Smooth muscle cell (in vitro differentiated cells): Measurements from ENCODE around the gene IL16. TPM values are rescaled to one million over a fixed set of nuclear protein-coding genes. Genes with fewer than 3 reads are reported as not detected.

ENCODE experiments used
- DNase-seq: peaks from one replicate; lab custom pipeline; 2025; ENCODE audit not compliant: unreplicated experiment; lab: John Stamatoyannopoulos, UW
- H2AFZ ChIP-seq: fragments of 200-600 bp; sonication (generic); 2 replicates; pipeline ENCODE4 v1.6.0; 2016; ENCODE audit warnings: antibody characterized with exemption, low read depth, mild to moderate bottlenecking
- H3F3A ChIP-seq: fragments of 200-600 bp; sonication (generic); 2 replicates; pipeline ENCODE4 v1.6.0; 2017; ENCODE audit warnings: antibody characterized with exemption, low read depth
- H3K27ac ChIP-seq: fragments of 200-600 bp; sonication (generic); 2 replicates; pipeline ENCODE4 v1.5.1; 2016; ENCODE audit warnings: low read depth, mild to moderate bottlenecking
- H3K27me3 ChIP-seq: fragments of 200-600 bp; sonication (generic); 2 replicates; pipeline ENCODE4 v1.6.1; 2016; ENCODE audit warnings: low read depth, mild to moderate bottlenecking
- H3K36me3 ChIP-seq: fragments of 200-600 bp; sonication (generic); 2 replicates; pipeline ENCODE4 v1.5.1; 2016; ENCODE audit warnings: low read depth
- H3K4me1 ChIP-seq: fragments of 200-600 bp; sonication (generic); 2 replicates; pipeline ENCODE4 v1.5.1; 2016; ENCODE audit warnings: low read depth
- H3K4me2 ChIP-seq: fragments of 200-600 bp; sonication (generic); 2 replicates; pipeline ENCODE4 v1.6.0; 2016; ENCODE audit warnings: mild to moderate bottlenecking
- H3K4me3 ChIP-seq: fragments of 200-600 bp; sonication (generic); 2 replicates; pipeline ENCODE4 v1.5.1; 2016; ENCODE audit warnings: mild to moderate bottlenecking
- H3K79me2 ChIP-seq: fragments of 200-600 bp; sonication (generic); 2 replicates; pipeline ENCODE4 v1.6.0; 2016; ENCODE audit warnings: low read depth, mild to moderate bottlenecking
- H3K9ac ChIP-seq: fragments of 200-600 bp; sonication (generic); 2 replicates; pipeline ENCODE4 v1.6.0; 2016; ENCODE audit warnings: low read depth
- H3K9me3 ChIP-seq: fragments of 200-600 bp; sonication (generic); replicated peaks from 2 replicates; pipeline ENCODE4 v1.5.1; 2016; ENCODE audit warnings: low read depth
- H4K20me1 ChIP-seq: fragments of 200-600 bp; sonication (generic); 2 replicates; pipeline ENCODE4 v1.6.0; 2016; ENCODE audit warnings: low read depth
- WGBS: methylation state at CpG from one replicate; pipeline ENCODE4 v1.1.7; 2016; ENCODE audit warnings: low lambda C conversion rate; 5-methylcytosine and 5-hydroxymethylcytosine counted together
- polyA plus RNA-seq: library from polyadenylated mRNA; unstranded; fragments of >200 nt; fragmentation: Nextera tagmentation; extraction: Ambion mirVana; gene quantifications from 2 replicates; pipeline ENCODE4 v1.2.1, GENCODE V29; 2016
- total RNA-seq: library from RNA; depleted of rRNA; stranded (reverse); fragments of >200 nt; gene quantifications from 2 replicates; pipeline ENCODE4 v1.2.3, GENCODE V29; 2014
- TF ChIP-seq, protein P1 (sequence below): fragments of 200-600 bp; sonication (generic); IDR thresholded peaks from 2 replicates; pipeline ENCODE4 v1.5.1; 2017; ENCODE audit warnings: borderline replicate concordance, mild to moderate bottlenecking, antibody characterized with exemption; ENCODE audit not compliant: insufficient read depth, poor library complexity, severe bottlenecking

The IL16 gene
- total and polyA plus RNA-seq, 2 experiments from 2014 or later, result 1.3 to 1.4 TPM

DNA sequence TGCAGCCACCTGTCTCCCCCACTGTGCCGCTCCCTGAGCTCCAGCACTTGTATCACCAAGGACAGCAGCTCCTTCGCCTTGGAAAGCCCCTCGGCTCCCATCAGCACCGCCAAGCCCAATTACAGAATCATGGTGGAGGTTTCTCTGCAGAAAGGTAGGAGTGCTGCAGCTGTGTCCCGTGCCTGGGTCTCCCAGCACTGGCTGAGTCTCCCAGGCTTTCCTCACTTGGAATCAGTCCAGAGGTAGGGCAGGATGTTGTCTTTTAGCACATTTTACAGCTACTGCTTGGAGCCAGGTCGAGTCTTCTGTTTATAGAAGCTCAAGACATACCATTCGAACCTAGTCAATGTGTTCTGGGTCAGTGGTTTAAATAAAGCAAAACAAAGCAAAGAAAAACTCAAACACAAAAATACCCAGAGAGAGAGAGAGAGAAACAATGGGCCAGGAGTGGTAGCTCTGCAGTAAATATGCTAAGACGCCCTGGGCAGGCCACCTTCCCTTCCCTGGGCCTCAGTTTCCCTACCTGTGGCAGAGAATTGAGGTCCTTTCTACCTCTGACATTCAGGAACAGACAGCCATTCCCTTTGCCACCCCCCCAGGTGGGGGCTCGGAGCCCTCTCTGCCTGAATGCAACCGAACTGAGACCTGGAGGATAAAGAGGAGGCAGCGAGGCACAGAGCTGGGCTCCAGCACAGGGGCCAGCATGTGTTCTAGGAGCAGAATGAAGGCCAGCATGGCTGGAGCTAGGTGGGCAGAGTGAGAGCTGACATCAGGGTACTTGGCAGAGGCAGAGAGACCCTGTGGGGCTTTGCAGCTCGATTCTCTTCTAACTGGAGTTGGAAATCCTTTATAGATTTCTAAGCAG lies 83.2 kb downstream of the IL16 start:
- Histone ChIP-seq H3K4me1 (no peaks in the 10 kb centered on the region), H3K27me3 (peaks cover 4% of the 10 kb centered on the region), H3F3A (no peaks in the 10 kb centered on the region), H3K9me3 (peaks cover 4% of the 10 kb centered on the region), H3K4me2 (no peak overlapping the region), H2AFZ (no peak overlapping the region), H3K36me3 (no peaks in the 10 kb centered on the region), H3K9ac (no peak overlapping the region), H3K79me2 (no peaks in the 10 kb centered on the region), H3K4me3 (no peak overlapping the region), H4K20me1 (no peaks in the 10 kb centered on the region), H3K27ac (no peak overlapping the region)
- TF ChIP-seq, protein P1, sequence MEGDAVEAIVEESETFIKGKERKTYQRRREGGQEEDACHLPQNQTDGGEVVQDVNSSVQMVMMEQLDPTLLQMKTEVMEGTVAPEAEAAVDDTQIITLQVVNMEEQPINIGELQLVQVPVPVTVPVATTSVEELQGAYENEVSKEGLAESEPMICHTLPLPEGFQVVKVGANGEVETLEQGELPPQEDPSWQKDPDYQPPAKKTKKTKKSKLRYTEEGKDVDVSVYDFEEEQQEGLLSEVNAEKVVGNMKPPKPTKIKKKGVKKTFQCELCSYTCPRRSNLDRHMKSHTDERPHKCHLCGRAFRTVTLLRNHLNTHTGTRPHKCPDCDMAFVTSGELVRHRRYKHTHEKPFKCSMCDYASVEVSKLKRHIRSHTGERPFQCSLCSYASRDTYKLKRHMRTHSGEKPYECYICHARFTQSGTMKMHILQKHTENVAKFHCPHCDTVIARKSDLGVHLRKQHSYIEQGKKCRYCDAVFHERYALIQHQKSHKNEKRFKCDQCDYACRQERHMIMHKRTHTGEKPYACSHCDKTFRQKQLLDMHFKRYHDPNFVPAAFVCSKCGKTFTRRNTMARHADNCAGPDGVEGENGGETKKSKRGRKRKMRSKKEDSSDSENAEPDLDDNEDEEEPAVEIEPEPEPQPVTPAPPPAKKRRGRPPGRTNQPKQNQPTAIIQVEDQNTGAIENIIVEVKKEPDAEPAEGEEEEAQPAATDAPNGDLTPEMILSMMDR, result no peak
- WGBS, result 88% methylated on average over 12 of the region's 12 CpGs
- DNase-seq, result no peak

- no peaks in the 10 kb centered on the region for H3F3A ChIP-seq
- no peak overlapping the region for H3K27ac ChIP-seq
- TF ChIP-seq, protein P1, result no peak
- no peak overlapping the region for H3K9ac ChIP-seq
- peaks cover 4% of the 10 kb centered on the region for H3K27me3 ChIP-seq
- DNase-seq, result no peak
- no peaks in the 10 kb centered on the region for H3K79me2 ChIP-seq
- peaks cover 4% of the 10 kb centered on the region for H3K9me3 ChIP-seq
- no peak overlapping the region for H3K4me3 ChIP-seq
- 89% methylated on average over 8 of the region's 8 CpGs for WGBS
- H2AFZ ChIP-seq, result no peak overlapping the region
- no peaks in the 10 kb centered on the region for H4K20me1 ChIP-seq
- no peaks in the 10 kb centered on the region for H3K4me1 ChIP-seq
- H3K36me3 ChIP-seq, result no peaks in the 10 kb centered on the region
- no peak overlapping the region for H3K4me2 ChIP-seq
Measured at GRCh38 chr15:81280696-81281455, 84.2 kb downstream of the IL16 start.

- no peaks in the 10 kb centered on the region for H4K20me1 ChIP-seq
- no peaks in the 10 kb centered on the region for H3K4me1 ChIP-seq
- no peaks in the 10 kb centered on the region for H3F3A ChIP-seq
- WGBS, result 91% methylated on average over 3 of the region's 3 CpGs
- no peak for DNase-seq
- no peak overlapping the region for H3K4me3 ChIP-seq
- H3K4me2 ChIP-seq, result no peak overlapping the region
- no peaks in the 10 kb centered on the region for H3K36me3 ChIP-seq
- TF ChIP-seq, protein P1, result no peak
- peaks cover 4% of the 10 kb centered on the region for H3K27me3 ChIP-seq
- peaks cover 4% of the 10 kb centered on the region for H3K9me3 ChIP-seq
- H3K9ac ChIP-seq, result no peak overlapping the region
- no peak overlapping the region for H3K27ac ChIP-seq
- H2AFZ ChIP-seq, result no peak overlapping the region
- H3K79me2 ChIP-seq, result no peaks in the 10 kb centered on the region
Measured at GRCh38 chr15:81281456-81281735, 84.7 kb downstream of the IL16 start.
